GM23338 (cell line): Measurements from ENCODE around the gene CDH4. TPM values are rescaled to one million over a fixed set of nuclear protein-coding genes. Genes with fewer than 3 reads are reported as not detected.

ENCODE experiments used
- ATAC-seq: fragments of 200-7000 bp; cut with Tn5 transposase; 3 replicates; pipeline ENCODE4 v1.9.1; 2020
- DNase-seq: peaks from one replicate; pipeline ENCODE4 v3.0.0-alpha.2; 2015; ENCODE audit warnings: low spot score
- H2AFZ ChIP-seq: fragments of 200-600 bp; sonication (generic); 2 replicates; pipeline ENCODE4 v1.8.0; 2016; ENCODE audit warnings: antibody characterized with exemption, mild to moderate bottlenecking, moderate library complexity
- H3F3A ChIP-seq: fragments of 200-600 bp; sonication (generic); replicated peaks from 2 replicates; pipeline ENCODE4 v1.8.0; 2017; ENCODE audit warnings: antibody characterized with exemption, mixed run types, low read depth
- H3K27ac ChIP-seq: fragments of 200-600 bp; sonication (generic); 2 replicates; pipeline ENCODE4 v1.6.1; 2016; ENCODE audit warnings: low read depth
- H3K27me3 ChIP-seq: fragments of 200-600 bp; sonication (generic); 2 replicates; pipeline ENCODE4 v1.8.0; 2016; ENCODE audit warnings: mild to moderate bottlenecking, mixed run types, moderate library complexity; ENCODE audit not compliant: insufficient read depth
- H3K36me3 ChIP-seq: fragments of 200-600 bp; sonication (generic); 2 replicates; pipeline ENCODE4 v1.8.0; 2016; ENCODE audit warnings: mild to moderate bottlenecking; ENCODE audit not compliant: insufficient read depth
- H3K4me1 ChIP-seq: fragments of 200-600 bp; sonication (generic); 2 replicates; pipeline ENCODE4 v1.8.0; 2016; ENCODE audit warnings: mild to moderate bottlenecking, moderate library complexity; ENCODE audit not compliant: insufficient read depth
- H3K4me2 ChIP-seq: fragments of 200-600 bp; sonication (generic); 2 replicates; pipeline ENCODE4 v1.7.1; 2017; ENCODE audit warnings: mixed run types
- H3K4me3 ChIP-seq: fragments of 200-600 bp; sonication (generic); 2 replicates; pipeline ENCODE4 v1.6.1; 2016; ENCODE audit warnings: mixed run types
- H3K79me2 ChIP-seq: fragments of 200-600 bp; sonication (generic); replicated peaks from 2 replicates; pipeline ENCODE4 v1.8.0; 2017; ENCODE audit warnings: mild to moderate bottlenecking; ENCODE audit not compliant: insufficient read depth
- H3K9me2 ChIP-seq: fragments of 200-600 bp; sonication (generic); 2 replicates; pipeline ENCODE4 v1.8.0; 2017; ENCODE audit not compliant: insufficient read depth
- H4K20me1 ChIP-seq: fragments of 200-600 bp; sonication (generic); replicated peaks from 2 replicates; pipeline ENCODE4 v1.8.0; 2017; ENCODE audit warnings: mild to moderate bottlenecking; ENCODE audit not compliant: insufficient read depth
- H3K27ac Mint-ChIP-seq: 2 replicates; pipeline ENCODE4 v1.8.0; 2020; ENCODE audit warnings: inconsistent platforms, mild to moderate bottlenecking, moderate library complexity, mixed read lengths
- H3K27me3 Mint-ChIP-seq: 3 replicates; pipeline ENCODE4 v1.8.0; 2022; ENCODE audit warnings: low read depth, mild to moderate bottlenecking, moderate library complexity, mixed read lengths, inconsistent platforms; ENCODE audit not compliant: insufficient read depth, poor library complexity
- H3K36me3 Mint-ChIP-seq: 3 replicates; pipeline ENCODE4 v1.8.0; 2021; ENCODE audit warnings: low read depth, mild to moderate bottlenecking, inconsistent platforms, moderate library complexity, mixed read lengths
- H3K4me1 Mint-ChIP-seq: 3 replicates; pipeline ENCODE4 v1.8.0; 2020; ENCODE audit warnings: mild to moderate bottlenecking, inconsistent platforms, mixed read lengths
- H3K4me3 Mint-ChIP-seq: 3 replicates; pipeline ENCODE4 v1.8.0; 2021; ENCODE audit warnings: moderate library complexity, mild to moderate bottlenecking, inconsistent platforms, mixed read lengths
- H3K9me3 Mint-ChIP-seq: 3 replicates; pipeline ENCODE4 v1.8.0; 2020; ENCODE audit warnings: moderate library complexity, mild to moderate bottlenecking, inconsistent platforms, mixed read lengths
- CTCF ChIP-seq, 2 experiments: fragments of 200-600 bp in 1 of 2; sonication (generic) in 1 of 2; conservative IDR thresholded peaks; 2 replicates each; pipeline versions ENCODE4 v1.5.1 to v1.6.1; 2016 to 2017; ENCODE audit warnings: antibody characterized with exemption in 2 of 2, low read depth in 2 of 2, mild to moderate bottlenecking in 2 of 2, moderate library complexity in 1 of 2
- ETS1 ChIP-seq: IDR thresholded peaks from 2 replicates; pipeline ENCODE4 v1.6.1; 2016; ENCODE audit warnings: antibody characterized with exemption
- JUNB ChIP-seq: IDR thresholded peaks from one replicate; pipeline ENCODE4 v1.6.1; 2016; ENCODE audit warnings: antibody characterized with exemption; ENCODE audit not compliant: unreplicated experiment
- NANOG ChIP-seq: IDR thresholded peaks from 2 replicates; pipeline ENCODE4 v1.6.1; 2016; ENCODE audit warnings: antibody characterized with exemption, borderline replicate concordance
- polyA plus RNA-seq: library from polyadenylated mRNA; unstranded; fragments of >200 nt; fragmentation: Nextera tagmentation; extraction: Ambion mirVana; gene quantifications from 2 replicates; pipeline ENCODE4 v1.2.1, GENCODE V29; 2016
- total RNA-seq: library from RNA; depleted of rRNA; stranded (reverse); fragments of >200 nt; shearing (Covaris generic); gene quantifications from 2 replicates; pipeline ENCODE4 v1.2.3, GENCODE V29; 2014
- TF ChIP-seq, protein P1 (sequence below): fragments of 250-450 bp; sonication (Bioruptor Pico); IDR thresholded peaks from 2 replicates; pipeline ENCODE4 v1.5.0; 2020; ENCODE audit warnings: mild to moderate bottlenecking, moderate library complexity

The CDH4 gene
- total and polyA plus RNA-seq, 2 experiments from 2014 or later, result 1.2 to 4.2 TPM

DNA sequence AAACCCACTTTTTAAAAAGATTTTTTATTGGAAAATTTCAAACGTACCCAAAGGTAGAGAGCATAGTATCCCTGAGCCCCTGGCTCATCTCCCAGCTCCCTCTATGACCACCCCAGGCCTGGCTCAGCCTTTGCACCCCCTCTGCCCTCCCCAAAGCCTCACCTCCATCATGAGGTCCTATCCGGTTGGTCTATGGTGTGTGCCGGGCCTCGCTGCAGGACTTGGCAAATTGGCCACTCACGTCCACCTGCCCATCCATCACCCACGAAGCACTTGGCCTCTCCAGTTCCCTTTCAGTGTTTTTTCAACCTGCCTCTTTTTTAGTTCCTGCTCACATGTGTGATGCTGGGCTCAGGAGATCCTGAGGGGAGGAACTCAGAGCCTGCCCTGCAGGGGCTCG, 147.4 kb downstream of the CDH4 start (continued):
- TF ChIP-seq, protein P1, sequence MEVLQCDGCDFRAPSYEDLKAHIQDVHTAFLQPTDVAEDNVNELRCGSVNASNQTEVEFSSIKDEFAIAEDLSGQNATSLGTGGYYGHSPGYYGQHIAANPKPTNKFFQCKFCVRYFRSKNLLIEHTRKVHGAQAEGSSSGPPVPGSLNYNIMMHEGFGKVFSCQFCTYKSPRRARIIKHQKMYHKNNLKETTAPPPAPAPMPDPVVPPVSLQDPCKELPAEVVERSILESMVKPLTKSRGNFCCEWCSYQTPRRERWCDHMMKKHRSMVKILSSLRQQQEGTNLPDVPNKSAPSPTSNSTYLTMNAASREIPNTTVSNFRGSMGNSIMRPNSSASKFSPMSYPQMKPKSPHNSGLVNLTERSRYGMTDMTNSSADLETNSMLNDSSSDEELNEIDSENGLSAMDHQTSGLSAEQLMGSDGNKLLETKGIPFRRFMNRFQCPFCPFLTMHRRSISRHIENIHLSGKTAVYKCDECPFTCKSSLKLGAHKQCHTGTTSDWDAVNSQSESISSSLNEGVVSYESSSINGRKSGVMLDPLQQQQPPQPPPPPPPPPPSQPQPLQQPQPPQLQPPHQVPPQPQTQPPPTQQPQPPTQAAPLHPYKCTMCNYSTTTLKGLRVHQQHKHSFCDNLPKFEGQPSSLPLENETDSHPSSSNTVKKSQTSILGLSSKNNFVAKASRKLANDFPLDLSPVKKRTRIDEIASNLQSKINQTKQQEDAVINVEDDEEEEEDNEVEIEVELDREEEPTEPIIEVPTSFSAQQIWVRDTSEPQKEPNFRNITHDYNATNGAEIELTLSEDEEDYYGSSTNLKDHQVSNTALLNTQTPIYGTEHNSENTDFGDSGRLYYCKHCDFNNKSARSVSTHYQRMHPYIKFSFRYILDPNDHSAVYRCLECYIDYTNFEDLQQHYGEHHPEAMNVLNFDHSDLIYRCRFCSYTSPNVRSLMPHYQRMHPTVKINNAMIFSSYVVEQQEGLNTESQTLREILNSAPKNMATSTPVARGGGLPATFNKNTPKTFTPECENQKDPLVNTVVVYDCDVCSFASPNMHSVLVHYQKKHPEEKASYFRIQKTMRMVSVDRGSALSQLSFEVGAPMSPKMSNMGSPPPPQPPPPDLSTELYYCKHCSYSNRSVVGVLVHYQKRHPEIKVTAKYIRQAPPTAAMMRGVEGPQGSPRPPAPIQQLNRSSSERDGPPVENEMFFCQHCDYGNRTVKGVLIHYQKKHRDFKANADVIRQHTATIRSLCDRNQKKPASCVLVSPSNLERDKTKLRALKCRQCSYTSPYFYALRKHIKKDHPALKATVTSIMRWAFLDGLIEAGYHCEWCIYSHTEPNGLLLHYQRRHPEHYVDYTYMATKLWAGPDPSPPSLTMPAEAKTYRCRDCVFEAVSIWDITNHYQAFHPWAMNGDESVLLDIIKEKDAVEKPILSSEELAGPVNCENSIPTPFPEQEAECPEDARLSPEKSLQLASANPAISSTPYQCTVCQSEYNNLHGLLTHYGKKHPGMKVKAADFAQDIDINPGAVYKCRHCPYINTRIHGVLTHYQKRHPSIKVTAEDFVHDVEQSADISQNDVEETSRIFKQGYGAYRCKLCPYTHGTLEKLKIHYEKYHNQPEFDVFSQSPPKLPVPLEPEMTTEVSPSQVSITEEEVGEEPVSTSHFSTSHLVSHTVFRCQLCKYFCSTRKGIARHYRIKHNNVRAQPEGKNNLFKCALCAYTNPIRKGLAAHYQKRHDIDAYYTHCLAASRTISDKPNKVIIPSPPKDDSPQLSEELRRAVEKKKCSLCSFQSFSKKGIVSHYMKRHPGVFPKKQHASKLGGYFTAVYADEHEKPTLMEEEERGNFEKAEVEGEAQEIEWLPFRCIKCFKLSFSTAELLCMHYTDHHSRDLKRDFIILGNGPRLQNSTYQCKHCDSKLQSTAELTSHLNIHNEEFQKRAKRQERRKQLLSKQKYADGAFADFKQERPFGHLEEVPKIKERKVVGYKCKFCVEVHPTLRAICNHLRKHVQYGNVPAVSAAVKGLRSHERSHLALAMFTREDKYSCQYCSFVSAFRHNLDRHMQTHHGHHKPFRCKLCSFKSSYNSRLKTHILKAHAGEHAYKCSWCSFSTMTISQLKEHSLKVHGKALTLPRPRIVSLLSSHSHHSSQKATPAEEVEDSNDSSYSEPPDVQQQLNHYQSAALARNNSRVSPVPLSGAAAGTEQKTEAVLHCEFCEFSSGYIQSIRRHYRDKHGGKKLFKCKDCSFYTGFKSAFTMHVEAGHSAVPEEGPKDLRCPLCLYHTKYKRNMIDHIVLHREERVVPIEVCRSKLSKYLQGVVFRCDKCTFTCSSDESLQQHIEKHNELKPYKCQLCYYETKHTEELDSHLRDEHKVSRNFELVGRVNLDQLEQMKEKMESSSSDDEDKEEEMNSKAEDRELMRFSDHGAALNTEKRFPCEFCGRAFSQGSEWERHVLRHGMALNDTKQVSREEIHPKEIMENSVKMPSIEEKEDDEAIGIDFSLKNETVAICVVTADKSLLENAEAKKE (CRISPR knock-in tag), result no peak
- TF ChIP-seq CTCF (conservative IDR thresholded peaks at IDR 0.05; ENCODE audit: low read depth in 2 of 2) (no peak), JUNB (no peak), ETS1 (no peak), NANOG (no peak)

DNA sequence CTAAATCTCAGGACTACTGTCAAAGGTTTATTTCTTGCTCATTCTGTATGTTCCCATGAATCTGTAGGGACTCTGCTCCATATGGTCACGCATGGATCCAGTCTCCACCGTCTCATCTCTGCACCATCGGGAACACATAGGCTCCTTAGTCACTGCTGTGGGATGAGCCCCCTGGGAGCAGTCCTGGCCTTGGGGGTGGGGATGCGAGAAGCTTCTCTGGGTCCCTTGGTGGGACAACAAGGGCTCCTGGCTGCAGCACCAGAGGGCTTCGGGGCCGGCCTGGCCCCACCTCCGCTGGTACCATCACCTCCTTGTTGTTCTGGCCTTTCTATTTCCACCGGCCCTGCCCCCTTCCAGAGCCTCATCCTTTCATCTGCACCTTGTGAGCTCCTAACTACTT, 148.4 kb downstream of the CDH4 start:
- no peak overlapping the region for H3K4me2 ChIP-seq
- H3K4me1 ChIP-seq, result no peaks in the 10 kb centered on the region
- H2AFZ ChIP-seq, result no peak overlapping the region
- no peaks in the 10 kb centered on the region; the same call in 1 of the 3 replicates for H3K36me3 Mint-ChIP-seq
- no peaks in the 10 kb centered on the region for H3F3A ChIP-seq
- H3K27ac ChIP-seq, result no peak overlapping the region
- no peaks in the 10 kb centered on the region for H3K9me3 Mint-ChIP-seq
- ATAC-seq (no peak), DNase-seq (no peak)
- H4K20me1 ChIP-seq, result no peaks in the 10 kb centered on the region
- H3K27me3 ChIP-seq, result no peaks in the 10 kb centered on the region
- no peak overlapping the region for H3K27ac Mint-ChIP-seq
- H3K36me3 ChIP-seq, result no peaks in the 10 kb centered on the region
- H3K4me3 Mint-ChIP-seq, result no peak overlapping the region
- no peaks in the 10 kb centered on the region; the same call in 2 of the 3 replicates for H3K4me1 Mint-ChIP-seq
- H3K9me2 ChIP-seq, result peaks cover 2% of the 10 kb centered on the region; the same call in 1 of the 2 replicates
- H3K27me3 Mint-ChIP-seq, result peaks cover 11% of the 10 kb centered on the region
- no peaks in the 10 kb centered on the region for H3K79me2 ChIP-seq
- no peak overlapping the region for H3K4me3 ChIP-seq
- TF ChIP-seq, protein P1 (CRISPR knock-in tag), result no peak
